Stimulated activated CD4-positive, alpha-beta T cell treated with anti-CD3 and anti-CD28 coated beads, Interleukin-2, amount 100 ng/mL, for 48 hours (primary cell): ENCODE results near the gene ARHGEF39.
"Not testable (repeated sequence)": the region's sequence is repeated elsewhere in the genome, so short reads cannot be mapped to it uniquely, and the experiment has no call there.

ENCODE experiments used
- DNase-seq, 2 donors: peaks; one replicate each; pipeline ENCODE4 v3.0.0-alpha.2; 2020

Gene ARHGEF39

GRCh38 chr9:35616681-35617459, 48.1 kb downstream of the ARHGEF39 start:
- peak; percentile 58 to 59 for DNase-seq

GRCh38 chr9:35615981-35616680, 48.9 kb downstream of the ARHGEF39 start:
- no peak for DNase-seq

- no peak for DNase-seq
Observed at GRCh38 chr9:35612843-35613242, 52.2 kb downstream of the ARHGEF39 start.

GRCh38 chr9:35612066-35612465, 52.9 kb downstream of the ARHGEF39 start:
- DNase-seq: not testable (repeated sequence)

- DNase-seq: peak; percentile 48 to 56
Observed at GRCh38 chr9:35611230-35611797, 53.7 kb downstream of the ARHGEF39 start.

GRCh38 chr9:35609820-35610163, 55.2 kb downstream of the ARHGEF39 start:
- DNase-seq: no peak
